SKM-1 treated with dmso at 0.1 percent for 144 hours (cell line): ENCODE measurements around the gene PHF14.

Experiments
- DNase-seq: peaks from one replicate; lab custom pipeline; 2025; ENCODE audit not compliant: unreplicated experiment; lab: John Stamatoyannopoulos, UW

Gene PHF14

DNA sequence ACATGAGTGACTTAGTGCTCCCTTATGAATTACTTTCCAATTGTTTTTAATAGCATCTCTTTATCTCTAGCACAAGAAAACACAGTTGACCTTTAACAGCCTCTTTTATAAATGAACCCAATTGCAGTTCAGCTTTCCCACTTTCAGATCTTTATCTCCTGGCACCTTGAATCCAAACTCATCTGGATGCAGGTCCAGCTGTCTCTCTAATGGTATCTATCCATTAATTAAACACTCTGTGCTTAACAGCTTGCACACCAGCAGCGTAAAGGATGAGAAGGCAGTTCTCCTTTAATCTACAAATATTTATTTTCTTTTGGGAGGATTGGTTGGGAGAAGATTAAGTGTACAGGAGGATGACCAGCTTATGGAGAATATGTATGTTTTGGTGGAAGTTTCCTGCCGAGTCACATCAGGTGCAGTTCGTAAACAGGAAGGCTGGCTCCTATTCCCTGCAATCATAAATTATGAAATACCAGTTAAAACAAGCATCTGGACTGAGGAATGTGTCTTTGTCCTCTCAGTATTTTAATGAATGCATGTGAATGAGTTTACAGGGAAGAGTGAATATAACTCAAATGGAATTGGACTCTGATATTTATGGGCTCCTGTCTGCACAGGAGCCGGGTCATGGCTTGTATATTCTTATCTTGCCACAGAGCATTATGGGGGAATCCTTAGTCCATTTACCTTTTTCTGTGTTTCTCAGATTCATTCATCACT, 232.7 kb downstream of the PHF14 start:
- no peak for DNase-seq

GRCh38 chr7:11207565-11207964, 233.9 kb downstream of the PHF14 start:
- DNase-seq = no peak

- DNase-seq = no peak
Measured at GRCh38 chr7:11208883-11209465, 235.3 kb downstream of the PHF14 start.

DNA sequence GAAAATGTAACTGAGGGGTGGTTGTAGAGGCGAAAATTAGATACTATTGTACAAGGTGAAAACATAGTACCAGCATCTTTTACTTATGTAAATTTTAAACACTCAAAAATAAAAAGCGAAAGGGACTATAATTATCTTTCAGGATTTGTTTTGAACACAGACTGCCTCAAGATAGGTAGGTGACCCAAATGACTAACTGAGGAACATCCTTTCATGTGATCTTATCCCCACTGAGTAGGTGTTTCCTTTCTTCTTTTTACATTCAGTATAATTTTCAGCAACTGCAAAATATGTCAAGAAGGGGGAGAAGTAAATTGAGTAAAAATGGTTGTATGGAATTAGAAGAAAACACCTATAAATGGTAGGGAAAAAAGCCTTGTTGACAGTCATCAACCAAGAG, 236.7 kb downstream of the PHF14 start:
- DNase-seq = no peak

DNA sequence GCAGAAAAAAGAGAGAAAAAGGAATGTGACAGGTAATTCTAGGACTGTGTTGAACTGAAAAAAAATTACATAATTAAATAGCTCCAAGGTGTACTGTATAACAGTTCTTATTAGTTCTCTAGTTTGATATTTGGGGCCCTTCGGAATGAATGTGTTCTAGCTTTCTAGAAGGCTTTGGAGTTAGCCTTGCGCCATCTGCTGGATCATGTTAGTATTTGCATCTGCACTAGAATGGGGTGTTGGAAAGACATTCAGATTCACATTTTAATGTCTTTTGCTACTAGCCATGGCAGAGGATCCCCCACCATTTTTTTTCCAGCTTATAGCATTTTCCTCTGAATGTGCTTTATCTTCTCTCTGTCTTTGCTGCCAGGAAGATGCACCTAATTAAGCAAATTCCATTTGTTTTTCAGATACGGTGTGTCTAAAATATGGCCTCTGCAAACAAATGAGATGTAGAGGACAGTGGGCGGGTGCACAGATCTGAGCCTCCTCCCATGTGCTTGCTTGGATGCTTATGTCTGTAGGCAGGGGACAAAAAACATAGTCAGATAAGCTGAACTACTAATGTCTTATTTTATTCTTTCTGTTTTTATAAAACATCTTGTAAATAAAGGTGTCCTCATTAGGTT, 238.5 kb downstream of the PHF14 start:
- DNase-seq = peak; percentile 41

- no peak for DNase-seq
Measured at GRCh38 chr7:11212816-11213215, 239.1 kb downstream of the PHF14 start.

- DNase-seq = no peak
Measured at GRCh38 chr7:11213266-11213665, 239.6 kb downstream of the PHF14 start.

- DNase-seq = no peak
Measured at GRCh38 chr7:11216276-11216675, 242.6 kb downstream of the PHF14 start.

DNA sequence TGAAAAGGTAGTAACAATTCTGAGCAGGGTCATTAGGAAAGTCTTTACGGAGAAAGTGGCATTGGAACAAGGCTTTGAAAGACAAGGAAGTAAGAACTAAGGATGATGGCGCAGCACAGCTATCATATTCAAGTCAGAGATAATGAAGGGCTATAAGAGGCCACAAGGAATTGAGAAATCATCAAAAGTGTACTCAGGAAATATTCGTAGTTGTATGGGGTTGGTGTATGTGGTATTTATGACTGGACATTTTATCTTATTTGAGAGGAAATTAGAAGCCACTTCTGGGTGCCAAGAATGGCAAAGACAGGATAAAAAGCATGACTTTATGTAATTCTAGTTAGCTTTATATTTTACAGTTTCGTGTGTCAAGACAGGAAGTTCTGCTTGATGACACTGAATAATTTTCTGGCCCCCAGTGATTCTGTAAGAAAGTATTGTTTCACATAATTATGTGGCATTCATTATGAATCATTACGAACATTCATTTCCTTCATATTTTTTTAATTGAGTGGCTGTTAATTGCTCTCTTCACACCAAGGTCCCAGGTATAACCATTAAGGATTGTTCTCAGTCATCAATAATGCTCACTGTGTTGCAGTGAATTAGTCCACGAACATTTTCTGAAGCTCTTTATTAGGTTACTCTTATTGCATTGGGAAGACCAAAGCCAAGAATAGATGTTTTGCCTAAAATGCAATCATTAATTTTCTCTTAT, 244.3 kb downstream of the PHF14 start:
- no peak for DNase-seq
